Measurements from ENCODE around the gene CD44. TPM values are rescaled to one million over a fixed set of nuclear protein-coding genes. Genes with fewer than 3 reads are reported as not detected.

Gene CD44
- total and polyA plus RNA-seq, 4 donors = 4.1 to 26.9 (median 14.6) TPM

DNA sequence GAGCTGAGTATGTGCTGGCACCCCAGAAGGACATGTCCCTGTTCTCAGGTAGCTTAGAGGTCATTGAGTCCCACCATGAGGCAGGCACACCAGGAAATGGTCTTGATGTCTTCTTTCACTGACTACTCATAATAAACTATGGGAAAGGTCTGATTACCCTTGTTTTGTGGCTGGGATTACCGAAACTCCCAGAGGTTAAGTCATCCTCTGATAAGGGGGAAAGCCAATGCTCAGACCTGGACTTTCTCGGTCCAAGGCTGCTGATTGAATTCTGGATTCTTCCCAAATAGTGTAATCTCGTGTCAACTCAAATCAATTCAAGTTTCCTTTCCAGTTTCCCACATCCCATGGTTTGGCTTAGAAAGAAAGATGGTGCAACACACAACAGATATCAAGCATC is 3.7 kb upstream of the CD44 start:
- Histone ChIP-seq H3K9me3 (ENCODE audit: control insufficient read depth in 4 of 4, low read length in 3 of 4) (no peaks in the 10 kb centered on the region), H3K27me3 (ENCODE audit: control insufficient read depth in 4 of 4, insufficient read depth in 4 of 4, low read length in 3 of 4) (peaks cover 0 to 4% (median 0%) of the 10 kb centered on the region in 4 donors), H3K4me3 (ENCODE audit: low read depth in 1 of 3, low read length in 3 of 3) (no peak overlapping the region), H3K36me3 (ENCODE audit: control insufficient read depth in 4 of 4, insufficient read depth in 3 of 4, low read depth in 1 of 4, low read length in 3 of 4) (no peaks in the 10 kb centered on the region), H3K9ac (ENCODE audit: low read depth in 1 of 2, low read length in 2 of 2) (no peak overlapping the region), H3K27ac (ENCODE audit: low read depth in 1 of 2, low read length in 2 of 2) (no peak overlapping the region), H3K4me1 (ENCODE audit: control insufficient read depth in 4 of 4, insufficient read depth in 4 of 4, low read length in 3 of 4) (peaks cover 0 to 12% (median 6%) of the 10 kb centered on the region in 4 donors)
- no peak for DNase-seq (ENCODE audit: low spot score)
- WGBS = 70% methylated on average over 3 of the region's 3 CpGs
- TF ChIP-seq HNF4A (conservative IDR thresholded peaks at IDR 0.05) (no peak), TAF1 (conservative IDR thresholded peaks at IDR 0.05) (no peak), SP1 (IDR thresholded peaks at IDR 0.05) (no peak), RXRA (IDR thresholded peaks at IDR 0.05) (no peak), EGR1 (IDR thresholded peaks at IDR 0.05; ENCODE audit: low read depth in 2 of 2) (no peak), RAD21 (IDR thresholded peaks at IDR 0.05) (no peak), NR2F2 (IDR thresholded peaks at IDR 0.05) (no peak), YY1 (IDR thresholded peaks at IDR 0.05) (no peak), FOXA1 (IDR thresholded peaks at IDR 0.05) (no peak), JUND (IDR thresholded peaks at IDR 0.05) (no peak), GABPA (IDR thresholded peaks at IDR 0.05 in 1 of 2, conservative IDR thresholded peaks at IDR 0.05 in 1 of 2) (no peak), FOXA2 (IDR thresholded peaks at IDR 0.05) (no peak), CTCF (IDR thresholded peaks at IDR 0.05; ENCODE audit: low read depth, low read length, missing input control) (no peak), HNF4G (IDR thresholded peaks at IDR 0.05) (no peak), MAX (IDR thresholded peaks at IDR 0.05) (no peak)
- TF ChIP-seq, protein P1, sequence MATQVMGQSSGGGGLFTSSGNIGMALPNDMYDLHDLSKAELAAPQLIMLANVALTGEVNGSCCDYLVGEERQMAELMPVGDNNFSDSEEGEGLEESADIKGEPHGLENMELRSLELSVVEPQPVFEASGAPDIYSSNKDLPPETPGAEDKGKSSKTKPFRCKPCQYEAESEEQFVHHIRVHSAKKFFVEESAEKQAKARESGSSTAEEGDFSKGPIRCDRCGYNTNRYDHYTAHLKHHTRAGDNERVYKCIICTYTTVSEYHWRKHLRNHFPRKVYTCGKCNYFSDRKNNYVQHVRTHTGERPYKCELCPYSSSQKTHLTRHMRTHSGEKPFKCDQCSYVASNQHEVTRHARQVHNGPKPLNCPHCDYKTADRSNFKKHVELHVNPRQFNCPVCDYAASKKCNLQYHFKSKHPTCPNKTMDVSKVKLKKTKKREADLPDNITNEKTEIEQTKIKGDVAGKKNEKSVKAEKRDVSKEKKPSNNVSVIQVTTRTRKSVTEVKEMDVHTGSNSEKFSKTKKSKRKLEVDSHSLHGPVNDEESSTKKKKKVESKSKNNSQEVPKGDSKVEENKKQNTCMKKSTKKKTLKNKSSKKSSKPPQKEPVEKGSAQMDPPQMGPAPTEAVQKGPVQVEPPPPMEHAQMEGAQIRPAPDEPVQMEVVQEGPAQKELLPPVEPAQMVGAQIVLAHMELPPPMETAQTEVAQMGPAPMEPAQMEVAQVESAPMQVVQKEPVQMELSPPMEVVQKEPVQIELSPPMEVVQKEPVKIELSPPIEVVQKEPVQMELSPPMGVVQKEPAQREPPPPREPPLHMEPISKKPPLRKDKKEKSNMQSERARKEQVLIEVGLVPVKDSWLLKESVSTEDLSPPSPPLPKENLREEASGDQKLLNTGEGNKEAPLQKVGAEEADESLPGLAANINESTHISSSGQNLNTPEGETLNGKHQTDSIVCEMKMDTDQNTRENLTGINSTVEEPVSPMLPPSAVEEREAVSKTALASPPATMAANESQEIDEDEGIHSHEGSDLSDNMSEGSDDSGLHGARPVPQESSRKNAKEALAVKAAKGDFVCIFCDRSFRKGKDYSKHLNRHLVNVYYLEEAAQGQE (IDR thresholded peaks at IDR 0.05) = no peak
- TF ChIP-seq, protein P2, sequence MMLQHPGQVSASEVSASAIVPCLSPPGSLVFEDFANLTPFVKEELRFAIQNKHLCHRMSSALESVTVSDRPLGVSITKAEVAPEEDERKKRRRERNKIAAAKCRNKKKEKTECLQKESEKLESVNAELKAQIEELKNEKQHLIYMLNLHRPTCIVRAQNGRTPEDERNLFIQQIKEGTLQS (IDR thresholded peaks at IDR 0.05) = no peak
- TF ChIP-seq, protein P3, sequence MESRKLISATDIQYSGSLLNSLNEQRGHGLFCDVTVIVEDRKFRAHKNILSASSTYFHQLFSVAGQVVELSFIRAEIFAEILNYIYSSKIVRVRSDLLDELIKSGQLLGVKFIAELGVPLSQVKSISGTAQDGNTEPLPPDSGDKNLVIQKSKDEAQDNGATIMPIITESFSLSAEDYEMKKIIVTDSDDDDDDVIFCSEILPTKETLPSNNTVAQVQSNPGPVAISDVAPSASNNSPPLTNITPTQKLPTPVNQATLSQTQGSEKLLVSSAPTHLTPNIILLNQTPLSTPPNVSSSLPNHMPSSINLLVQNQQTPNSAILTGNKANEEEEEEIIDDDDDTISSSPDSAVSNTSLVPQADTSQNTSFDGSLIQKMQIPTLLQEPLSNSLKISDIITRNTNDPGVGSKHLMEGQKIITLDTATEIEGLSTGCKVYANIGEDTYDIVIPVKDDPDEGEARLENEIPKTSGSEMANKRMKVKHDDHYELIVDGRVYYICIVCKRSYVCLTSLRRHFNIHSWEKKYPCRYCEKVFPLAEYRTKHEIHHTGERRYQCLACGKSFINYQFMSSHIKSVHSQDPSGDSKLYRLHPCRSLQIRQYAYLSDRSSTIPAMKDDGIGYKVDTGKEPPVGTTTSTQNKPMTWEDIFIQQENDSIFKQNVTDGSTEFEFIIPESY (IDR thresholded peaks at IDR 0.05) = no peak
